Measurements from ENCODE around the gene USE1. TPM values are rescaled to one million over a fixed set of nuclear protein-coding genes. Genes with fewer than 3 reads are reported as not detected.

Gene USE1
- total RNA-seq, 4 donors from 2014 or later = 11.5 to 43.5 (median 22.2) TPM

GRCh38 chr19:17240826-17241399 lies 25.8 kb downstream of the USE1 start:
- Histone ChIP-seq H3K27ac (peak overlapping the region in 1 of 2 donors; percentile 30), H3K4me1 (peaks cover 5 to 13% of the 10 kb centered on the region in 2 donors)
- TF ChIP-seq POLR2A (IDR thresholded peaks at IDR 0.05) (no peak), CTCF (IDR thresholded peaks at IDR 0.05) (no peak)

GRCh38 chr19:17242431-17243208 lies 27.5 kb downstream of the USE1 start:
- Histone ChIP-seq H3K27ac (peak overlapping the region; percentile 76 to 84), H3K4me3 (no peak overlapping the region), H3K27me3 (no peaks in the 10 kb centered on the region), H3K4me1 (peaks cover 0 to 13% of the 10 kb centered on the region in 2 donors), H3K36me3 (no peaks in the 10 kb centered on the region), H3K9me3 (no peaks in the 10 kb centered on the region)
- no peak for DNase-seq
- intact Hi-C loops (cut with DNase I; ENCODE audit: low total_unique reads) = no loop called here
- TF ChIP-seq CTCF (IDR thresholded peaks at IDR 0.05) (no peak), POLR2A (IDR thresholded peaks at IDR 0.05) (no peak)

More at GRCh38 chr19:17240826-17241399, 25.8 kb downstream of the USE1 start:
- DNase-seq = no peak
- no peaks in the 10 kb centered on the region for H3K36me3 ChIP-seq
- intact Hi-C loops (cut with DNase I; ENCODE audit: low total_unique reads) = no loop called here
- H3K27me3 ChIP-seq = no peaks in the 10 kb centered on the region
- H3K9me3 ChIP-seq = no peaks in the 10 kb centered on the region
- no peak overlapping the region for H3K4me3 ChIP-seq

- no peak for DNase-seq
- Histone ChIP-seq H3K4me3 (peak overlapping the region; percentile 53 to 56), H3K27ac (peak overlapping the region; percentile 76 to 84), H3K4me1 (peaks cover 0 to 13% of the 10 kb centered on the region in 2 donors), H3K9me3 (no peaks in the 10 kb centered on the region), H3K27me3 (no peaks in the 10 kb centered on the region), H3K36me3 (no peaks in the 10 kb centered on the region)
- TF ChIP-seq CTCF (IDR thresholded peaks at IDR 0.05) = no peak
- no peak for TF ChIP-seq POLR2A (IDR thresholded peaks at IDR 0.05)
- intact Hi-C loops (cut with DNase I; ENCODE audit: low total_unique reads) = no loop called here
These were observed 28.2 kb downstream of the USE1 start for GRCh38 chr19:17243211-17243829.

GRCh38 chr19:17243830-17244617 lies 28.9 kb downstream of the USE1 start:
- H3K4me1 ChIP-seq = peaks cover 0 to 13% of the 10 kb centered on the region in 2 donors
- no peaks in the 10 kb centered on the region for H3K36me3 ChIP-seq
- no peaks in the 10 kb centered on the region for H3K27me3 ChIP-seq
- intact Hi-C loops (cut with DNase I; ENCODE audit: low total_unique reads) = no loop called here
- TF ChIP-seq POLR2A (IDR thresholded peaks at IDR 0.05) (no peak), CTCF (IDR thresholded peaks at IDR 0.05) (no peak)
- H3K9me3 ChIP-seq = no peaks in the 10 kb centered on the region
- peak overlapping the region; percentile 53 to 56 for H3K4me3 ChIP-seq
- peak; percentile 56 to 67 for DNase-seq
- peak overlapping the region; percentile 76 to 84 for H3K27ac ChIP-seq

All from uterus (tissue), 4 donors.